Hepatocyte (in vitro differentiated cells): Measurements from ENCODE around the gene LYZ.

Experiments used
- CTCF ChIP-seq: fragments of 200-600 bp; sonication (generic); IDR thresholded peaks from 2 replicates; pipeline ENCODE4 v1.5.1; 2016; ENCODE audit warnings: antibody characterized with exemption, mild to moderate bottlenecking; ENCODE audit not compliant: poor library complexity
- EZH2 ChIP-seq: fragments of 200-600 bp; sonication (generic); IDR thresholded peaks from 2 replicates; pipeline ENCODE4 v1.6.1; 2016; ENCODE audit warnings: antibody characterized with exemption, mild to moderate bottlenecking, borderline replicate concordance
- EZH2phosphoT487 ChIP-seq: fragments of 200-600 bp; sonication (generic); IDR thresholded peaks from one replicate; pipeline ENCODE4 v1.6.1; 2018; ENCODE audit warnings: antibody characterized with exemption, mild to moderate bottlenecking, low read depth, moderate library complexity; ENCODE audit not compliant: unreplicated experiment, severe bottlenecking

GRCh38 chr12:69313209-69313608 lies 35.0 kb upstream of the LYZ start:
- TF ChIP-seq CTCF (no peak), EZH2 (no peak), EZH2phosphoT487 (no peak)
